HUES64 (cell line): Measurements from ENCODE around the gene PRELP.
"Not testable (repeated sequence)": the region's sequence is repeated elsewhere in the genome, so short reads cannot be mapped to it uniquely, and the experiment has no call there.

Source experiments
- H3K27ac ChIP-seq: 2 replicates; pipeline ENCODE4 v1.7.0; 2013; ENCODE audit warnings: low read depth, low read length, inconsistent platforms
- H3K27me3 ChIP-seq: 2 replicates; pipeline ENCODE4 v1.6.1; 2013; ENCODE audit warnings: mild to moderate bottlenecking, low read length; ENCODE audit not compliant: insufficient read depth
- H3K36me3 ChIP-seq: 2 replicates; pipeline ENCODE4 v1.6.1; 2013; ENCODE audit warnings: mild to moderate bottlenecking, low read length; ENCODE audit not compliant: insufficient read depth
- H3K4me1 ChIP-seq: 2 replicates; pipeline ENCODE4 v1.6.1; 2013; ENCODE audit warnings: mild to moderate bottlenecking, low read length, moderate library complexity; ENCODE audit not compliant: insufficient read depth
- H3K4me3 ChIP-seq: 2 replicates; pipeline ENCODE4 v1.5.1; 2013; ENCODE audit warnings: mild to moderate bottlenecking, low read length, moderate library complexity
- H3K9ac ChIP-seq: 2 replicates; pipeline ENCODE4 v1.6.1; 2013; ENCODE audit warnings: mild to moderate bottlenecking, low read depth, low read length
- H3K9me3 ChIP-seq: 2 replicates; pipeline ENCODE4 v1.6.1; 2013; ENCODE audit warnings: low read depth, low read length; ENCODE audit not compliant: insufficient read depth
- WGBS: fragments of 150-250, 120-280 bp; methylation state at CpG from one replicate; pipeline ENCODE4 v1.1.7; 2013; ENCODE audit warnings: missing lambda C conversion rate; 5-methylcytosine and 5-hydroxymethylcytosine counted together

Gene PRELP

GRCh38 chr1:203442821-203443220 is 32.8 kb upstream of the PRELP start:
- no peaks in the 10 kb centered on the region; the same call in 1 of the 2 replicates for H3K27me3 ChIP-seq
- H3K4me1 ChIP-seq: peaks cover 11% of the 10 kb centered on the region
- no peaks in the 10 kb centered on the region for H3K36me3 ChIP-seq
- H3K27ac ChIP-seq: no peak overlapping the region
- no peak overlapping the region for H3K9ac ChIP-seq
- 86% methylated on average over 7 of the region's 7 CpGs for WGBS
- 0 out of 2 replicates have a peak, but pooled peaks cover 6% of the 10 kb centered on the region for H3K9me3 ChIP-seq
- H3K4me3 ChIP-seq: no peak overlapping the region

- WGBS: 28% methylated on average over 2 of the region's 2 CpGs
- H3K4me1 ChIP-seq: peaks cover 12% of the 10 kb centered on the region
- no peak overlapping the region for H3K9ac ChIP-seq
- no peaks in the 10 kb centered on the region; the same call in 1 of the 2 replicates for H3K27me3 ChIP-seq
- H3K9me3 ChIP-seq: 0 out of 2 replicates have a peak, but pooled peaks cover 6% of the 10 kb centered on the region
- no peaks in the 10 kb centered on the region for H3K36me3 ChIP-seq
- H3K27ac ChIP-seq: no peak overlapping the region
- no peak overlapping the region for H3K4me3 ChIP-seq
Measured at GRCh38 chr1:203443296-203443695, 32.3 kb upstream of the PRELP start.

- 83% methylated on average over 1 of the region's 1 CpG for WGBS
- no peak overlapping the region for H3K27ac ChIP-seq
- no peaks in the 10 kb centered on the region; the same call in 1 of the 2 replicates for H3K27me3 ChIP-seq
- peaks cover 17% of the 10 kb centered on the region for H3K4me1 ChIP-seq
- H3K9me3 ChIP-seq: 0 out of 2 replicates have a peak, but pooled peaks cover 6% of the 10 kb centered on the region
- H3K36me3 ChIP-seq: no peaks in the 10 kb centered on the region
- H3K4me3 ChIP-seq: no peak overlapping the region
- H3K9ac ChIP-seq: no peak overlapping the region
Measured at GRCh38 chr1:203444171-203444576, 31.4 kb upstream of the PRELP start.

- Histone ChIP-seq H3K9me3 (0 out of 2 replicates have a peak, but pooled peaks cover 6% of the 10 kb centered on the region), H3K4me1 (peaks cover 17% of the 10 kb centered on the region), H3K9ac (no peak overlapping the region), H3K36me3 (no peaks in the 10 kb centered on the region), H3K27me3 (0 out of 2 replicates have a peak, but pooled peaks cover 2% of the 10 kb centered on the region), H3K4me3 (no peak overlapping the region), H3K27ac (no peak overlapping the region)
- WGBS: 100% methylated on average over 2 of the region's 2 CpGs
Measured at GRCh38 chr1:203447151-203447550, 28.5 kb upstream of the PRELP start.

- H3K27ac ChIP-seq, H3K27me3 ChIP-seq, H3K9ac ChIP-seq, H3K36me3 ChIP-seq, H3K9me3 ChIP-seq, H3K4me3 ChIP-seq: not testable (repeated sequence)
- H3K4me1 ChIP-seq: peaks cover 17% of the 10 kb centered on the region
- WGBS: 91% methylated on average over 1 of the region's 1 CpG
Measured at GRCh38 chr1:203447598-203447997, 28.0 kb upstream of the PRELP start.

- WGBS: 27% methylated on average over 9 of the region's 9 CpGs
- H3K9ac ChIP-seq: no peak overlapping the region
- 0 out of 2 replicates have a peak, but pooled peaks cover 6% of the 10 kb centered on the region for H3K9me3 ChIP-seq
- no peak overlapping the region for H3K4me3 ChIP-seq
- H3K4me1 ChIP-seq: peaks cover 7% of the 10 kb centered on the region
- 0 out of 2 replicates have a peak, but pooled peaks cover 2% of the 10 kb centered on the region for H3K27me3 ChIP-seq
- H3K36me3 ChIP-seq: no peaks in the 10 kb centered on the region
- H3K27ac ChIP-seq: no peak overlapping the region
Measured at GRCh38 chr1:203448521-203449061, 27.0 kb upstream of the PRELP start.

GRCh38 chr1:203450001-203450400 is 25.6 kb upstream of the PRELP start:
- Histone ChIP-seq H3K4me3 (no peak overlapping the region), H3K4me1 (peaks cover 7% of the 10 kb centered on the region), H3K9me3 (0 out of 2 replicates have a peak, but pooled peaks cover 6% of the 10 kb centered on the region), H3K36me3 (no peaks in the 10 kb centered on the region), H3K27ac (no peak overlapping the region), H3K27me3 (0 out of 2 replicates have a peak, but pooled peaks cover 2% of the 10 kb centered on the region), H3K9ac (no peak overlapping the region)
- no CpG with 5 or more reads among the region's 1 CpG for WGBS

GRCh38 chr1:203450479-203451149 is 25.0 kb upstream of the PRELP start:
- Histone ChIP-seq H3K9ac (no peak overlapping the region), H3K4me1 (peaks cover 7% of the 10 kb centered on the region), H3K27ac (no peak overlapping the region), H3K27me3 (0 out of 2 replicates have a peak, but pooled peaks cover 2% of the 10 kb centered on the region), H3K4me3 (no peak overlapping the region), H3K9me3 (0 out of 2 replicates have a peak, but pooled peaks cover 2% of the 10 kb centered on the region), H3K36me3 (no peaks in the 10 kb centered on the region)
- WGBS: 73% methylated on average over 17 of the region's 17 CpGs

GRCh38 chr1:203451836-203452784 is 23.5 kb upstream of the PRELP start:
- 86% methylated on average over 2 of the region's 2 CpGs for WGBS
- Histone ChIP-seq H3K9ac (no peak overlapping the region), H3K9me3 (no peaks in the 10 kb centered on the region), H3K4me1 (peaks cover 7% of the 10 kb centered on the region), H3K27ac (no peak overlapping the region), H3K27me3 (0 out of 2 replicates have a peak, but pooled peaks cover 2% of the 10 kb centered on the region), H3K36me3 (no peaks in the 10 kb centered on the region), H3K4me3 (no peak overlapping the region)

- H3K9ac ChIP-seq: no peak overlapping the region
- 94% methylated on average over 4 of the region's 5 CpGs for WGBS
- peaks cover 7% of the 10 kb centered on the region for H3K4me1 ChIP-seq
- no peaks in the 10 kb centered on the region for H3K36me3 ChIP-seq
- H3K27ac ChIP-seq: no peak overlapping the region
- 0 out of 2 replicates have a peak, but pooled peaks cover 2% of the 10 kb centered on the region for H3K27me3 ChIP-seq
- H3K4me3 ChIP-seq: no peak overlapping the region
- no peaks in the 10 kb centered on the region for H3K9me3 ChIP-seq
Measured at GRCh38 chr1:203453016-203453415, 22.6 kb upstream of the PRELP start.
